Measurements from ENCODE around the gene ITGB8. TPM values are rescaled to one million over a fixed set of nuclear protein-coding genes. Genes with fewer than 3 reads are reported as not detected.

Gene ITGB8
- total RNA-seq, 1 experiment from 2014 or later = 1.5 TPM

DNA sequence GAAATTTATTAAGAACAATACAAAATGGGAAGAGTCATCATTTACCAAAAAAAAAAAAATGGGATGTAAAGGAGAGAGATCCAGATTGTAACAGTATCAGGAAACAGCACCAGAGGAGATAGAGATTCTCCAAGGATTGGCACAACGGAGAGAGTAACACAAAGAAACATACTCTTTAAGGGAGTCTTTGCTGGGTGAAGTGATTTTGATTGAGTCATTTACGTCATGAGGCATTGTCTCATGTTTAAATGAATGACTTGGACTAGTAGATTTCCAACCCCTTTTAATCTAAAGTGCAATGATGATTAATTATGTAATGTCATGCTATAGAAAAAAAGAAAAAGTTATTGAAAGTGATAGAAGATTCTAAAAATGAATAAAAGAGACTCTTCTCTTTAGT lies 68.8 kb downstream of the ITGB8 start:
- no peaks in the 10 kb centered on the region for H3K36me3 ChIP-seq (replicated peaks; ENCODE audit: control insufficient read depth, insufficient read depth, low read length)

DNA sequence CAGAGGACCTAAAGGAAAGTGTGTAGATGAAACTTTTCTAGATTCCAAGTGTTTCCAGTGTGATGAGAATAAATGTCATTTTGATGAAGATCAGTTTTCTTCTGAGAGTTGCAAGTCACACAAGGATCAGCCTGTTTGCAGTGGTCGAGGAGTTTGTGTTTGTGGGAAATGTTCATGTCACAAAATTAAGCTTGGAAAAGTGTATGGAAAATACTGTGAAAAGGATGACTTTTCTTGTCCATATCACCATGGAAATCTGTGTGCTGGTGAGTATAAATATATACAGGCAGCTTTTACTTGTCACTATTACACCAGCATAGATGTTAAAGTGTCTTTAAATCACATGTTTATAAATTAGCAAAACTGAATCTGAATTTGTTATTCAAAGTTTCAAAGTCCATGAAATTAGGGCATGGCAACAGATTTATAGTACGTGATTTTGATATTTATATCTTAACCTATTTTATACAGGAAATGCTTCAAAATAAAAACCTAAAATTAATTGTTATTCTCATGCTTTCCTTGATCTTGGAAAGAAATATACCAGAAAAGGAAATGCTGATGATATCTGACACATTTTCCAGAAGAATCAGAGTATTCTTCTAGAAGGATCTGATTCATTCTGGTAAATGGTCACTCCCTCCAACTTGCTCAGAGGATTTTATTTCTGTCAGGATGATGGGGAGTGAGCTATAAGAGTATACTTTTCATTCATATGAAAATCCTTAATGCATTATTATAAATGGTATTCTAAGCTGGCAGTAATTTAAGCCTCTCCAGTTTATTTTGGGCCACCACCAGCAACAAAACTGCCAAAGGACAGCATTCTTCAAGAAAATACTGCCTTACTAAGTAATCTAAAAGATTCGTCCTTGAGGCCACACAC lies 71.4 kb downstream of the ITGB8 start:
- no peaks in the 10 kb centered on the region for H3K36me3 ChIP-seq (replicated peaks; ENCODE audit: control insufficient read depth, insufficient read depth, low read length)
- H3K27me3 ChIP-seq (ENCODE audit: control insufficient read depth, insufficient read depth, low read length) = no peaks in the 10 kb centered on the region
- H3K4me3 ChIP-seq (ENCODE audit: insufficient read depth, low read depth, low read length) = no peak overlapping the region
- no peak for DNase-seq

More for the DNA sequence above, 68.8 kb downstream of the ITGB8 start:
- DNase-seq = no peak
- Histone ChIP-seq H3K4me3 (ENCODE audit: insufficient read depth, low read depth, low read length) (no peak overlapping the region), H3K27me3 (ENCODE audit: control insufficient read depth, insufficient read depth, low read length) (no peaks in the 10 kb centered on the region)

DNA sequence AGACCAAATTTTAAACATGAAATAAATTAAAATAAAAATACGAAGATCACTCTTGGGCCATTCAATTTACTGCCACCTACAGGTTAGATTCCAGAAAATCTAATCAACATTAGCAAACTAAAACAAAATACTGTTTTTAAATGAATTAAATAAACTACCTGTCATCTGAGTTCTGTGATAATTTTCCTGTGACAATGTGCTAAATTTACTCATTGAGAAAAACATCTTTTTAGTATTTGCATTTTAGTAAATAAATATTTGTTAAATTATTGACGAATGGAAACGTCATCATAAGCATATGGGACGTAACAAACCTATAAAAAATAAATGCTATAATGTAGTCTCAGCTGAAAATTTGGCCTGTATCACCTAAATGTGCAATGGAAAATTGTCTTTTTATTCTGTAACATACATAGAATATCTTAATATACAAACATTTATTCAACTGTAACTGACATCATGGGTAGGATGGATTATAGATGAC lies 72.1 kb downstream of the ITGB8 start:
- Histone ChIP-seq H3K4me3 (ENCODE audit: insufficient read depth, low read depth, low read length) (no peak overlapping the region), H3K27me3 (ENCODE audit: control insufficient read depth, insufficient read depth, low read length) (no peaks in the 10 kb centered on the region), H3K36me3 (replicated peaks; ENCODE audit: control insufficient read depth, insufficient read depth, low read length) (no peaks in the 10 kb centered on the region)
- DNase-seq = no peak

DNA sequence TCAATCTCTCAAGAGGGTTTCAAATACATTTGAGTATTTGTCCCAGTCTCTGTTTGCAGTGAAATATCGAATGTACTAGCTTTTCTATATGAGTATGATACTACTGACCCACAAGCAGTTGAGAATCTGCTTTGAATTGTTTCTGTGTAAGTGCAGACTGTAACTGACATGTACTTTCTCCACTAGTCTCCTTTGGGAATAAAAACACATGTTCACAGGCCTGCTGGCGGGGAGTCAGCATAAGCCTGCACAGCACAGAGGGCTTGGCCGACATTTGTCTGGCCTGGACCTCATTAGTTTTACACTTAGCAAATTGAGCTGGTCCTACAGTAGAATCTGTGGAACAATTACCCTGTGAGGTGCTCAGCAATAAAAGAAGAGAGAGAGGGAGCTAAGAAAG lies 72.6 kb downstream of the ITGB8 start:
- Histone ChIP-seq H3K4me3 (ENCODE audit: insufficient read depth, low read depth, low read length) (no peak overlapping the region), H3K36me3 (replicated peaks; ENCODE audit: control insufficient read depth, insufficient read depth, low read length) (no peaks in the 10 kb centered on the region), H3K27me3 (ENCODE audit: control insufficient read depth, insufficient read depth, low read length) (no peaks in the 10 kb centered on the region)
- DNase-seq = no peak

DNA sequence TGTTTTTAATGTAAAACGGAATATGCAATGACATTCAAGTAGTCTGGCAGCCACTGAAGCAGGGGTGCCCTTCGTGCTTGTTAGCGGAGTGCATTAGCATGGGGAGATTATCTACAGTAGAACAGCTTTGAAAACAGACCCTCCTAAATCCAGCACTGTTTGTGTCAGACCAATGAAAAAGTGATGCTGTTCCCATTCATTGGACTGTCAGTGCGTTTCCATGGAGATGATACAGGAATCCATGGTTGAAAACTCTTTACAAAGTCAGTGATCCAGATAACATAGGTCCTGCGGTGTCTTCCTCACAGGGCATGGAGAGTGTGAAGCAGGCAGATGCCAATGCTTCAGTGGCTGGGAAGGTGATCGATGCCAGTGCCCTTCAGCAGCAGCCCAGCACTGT lies 73.6 kb downstream of the ITGB8 start:
- DNase-seq = no peak
- Histone ChIP-seq H3K4me3 (ENCODE audit: insufficient read depth, low read depth, low read length) (no peak overlapping the region), H3K36me3 (replicated peaks; ENCODE audit: control insufficient read depth, insufficient read depth, low read length) (no peaks in the 10 kb centered on the region), H3K27me3 (ENCODE audit: control insufficient read depth, insufficient read depth, low read length) (no peaks in the 10 kb centered on the region)

DNA sequence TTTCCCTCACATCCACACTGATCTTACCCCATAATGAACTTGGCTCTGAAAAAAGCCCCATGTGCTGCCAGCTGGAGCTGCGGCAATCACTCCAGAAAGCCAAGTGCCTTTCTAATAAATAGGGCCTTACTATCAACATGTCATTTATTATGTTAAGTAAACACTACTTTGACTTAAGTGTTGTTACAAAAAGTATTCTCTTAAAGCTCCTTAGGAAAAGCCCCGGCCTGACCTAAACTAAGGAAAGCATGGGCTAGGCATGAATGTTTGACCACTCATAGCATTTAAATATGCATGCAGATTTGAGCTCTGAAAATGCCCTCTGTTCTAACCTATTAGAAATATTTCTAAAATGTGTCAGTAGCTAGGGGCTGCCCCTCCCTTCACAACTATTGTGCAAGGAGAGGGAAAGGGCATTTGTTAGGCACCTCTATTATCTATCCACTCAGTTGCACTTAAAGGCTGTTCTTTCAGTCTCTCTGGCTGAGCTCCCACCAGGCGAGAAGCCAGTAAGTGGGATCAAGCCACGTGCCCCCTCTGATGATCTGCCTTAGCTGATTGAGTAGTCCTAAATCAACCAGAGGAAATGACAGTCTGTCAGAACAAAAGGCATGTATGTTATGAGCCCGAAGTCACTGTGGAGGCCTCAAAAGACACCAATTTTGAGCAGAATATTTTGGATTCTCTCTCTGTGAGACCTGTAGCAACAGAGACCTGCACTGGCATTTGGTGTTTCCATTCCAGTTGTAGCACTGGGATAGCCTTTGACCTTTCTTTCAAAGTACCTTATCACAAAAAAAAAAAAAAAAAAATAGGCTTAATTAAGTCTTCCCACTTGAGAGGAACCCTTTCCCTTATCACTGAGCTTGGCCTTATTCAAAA lies 77.1 kb downstream of the ITGB8 start:
- no peak overlapping the region for H3K4me3 ChIP-seq (ENCODE audit: insufficient read depth, low read depth, low read length)
- no peak for DNase-seq
- H3K27me3 ChIP-seq (ENCODE audit: control insufficient read depth, insufficient read depth, low read length) = no peaks in the 10 kb centered on the region
- H3K36me3 ChIP-seq (replicated peaks; ENCODE audit: control insufficient read depth, insufficient read depth, low read length) = no peaks in the 10 kb centered on the region

DNA sequence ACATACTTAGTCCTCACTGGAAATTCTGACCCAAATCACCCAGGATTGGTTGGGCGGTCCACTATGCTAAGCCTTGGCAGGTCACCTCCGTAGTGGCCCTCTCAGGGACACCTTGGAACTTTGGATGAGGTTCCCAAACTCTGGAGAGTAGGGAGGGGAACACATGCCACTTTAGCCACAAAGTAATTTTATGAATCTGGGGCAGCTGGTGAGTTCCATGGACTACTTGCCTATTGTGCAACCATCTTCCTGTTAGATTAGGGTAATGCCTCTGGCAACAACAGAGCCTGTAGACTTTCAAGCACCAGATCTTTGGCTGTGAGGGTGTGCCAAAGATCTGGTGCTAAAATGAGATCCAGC lies 77.7 kb downstream of the ITGB8 start:
- H3K4me3 ChIP-seq (ENCODE audit: insufficient read depth, low read depth, low read length) = no peak overlapping the region
- DNase-seq = no peak
- no peaks in the 10 kb centered on the region for H3K27me3 ChIP-seq (ENCODE audit: control insufficient read depth, insufficient read depth, low read length)
- H3K36me3 ChIP-seq (replicated peaks; ENCODE audit: control insufficient read depth, insufficient read depth, low read length) = no peaks in the 10 kb centered on the region

DNA sequence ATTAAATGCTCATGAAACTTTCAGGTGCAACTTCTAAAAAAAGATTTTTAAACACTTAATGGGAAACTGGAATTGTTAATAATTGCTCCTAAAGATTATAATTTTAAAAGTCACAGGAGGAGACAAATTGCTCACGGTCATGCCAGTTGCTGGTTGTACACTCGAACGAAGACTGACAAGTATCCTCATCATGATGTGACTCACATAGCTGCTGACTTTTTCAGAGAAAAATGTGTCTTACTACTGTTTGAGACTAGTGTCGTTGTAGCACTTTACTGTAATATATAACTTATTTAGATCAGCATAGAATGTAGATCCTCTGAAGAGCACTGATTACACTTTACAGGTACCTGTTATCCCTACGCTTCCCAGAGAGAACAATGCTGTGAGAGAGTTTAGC lies 79.3 kb downstream of the ITGB8 start:
- no peaks in the 10 kb centered on the region for H3K27me3 ChIP-seq (ENCODE audit: control insufficient read depth, insufficient read depth, low read length)
- H3K4me3 ChIP-seq (ENCODE audit: insufficient read depth, low read depth, low read length) = no peak overlapping the region
- H3K36me3 ChIP-seq (replicated peaks; ENCODE audit: control insufficient read depth, insufficient read depth, low read length) = no peaks in the 10 kb centered on the region
- no peak for DNase-seq

DNA sequence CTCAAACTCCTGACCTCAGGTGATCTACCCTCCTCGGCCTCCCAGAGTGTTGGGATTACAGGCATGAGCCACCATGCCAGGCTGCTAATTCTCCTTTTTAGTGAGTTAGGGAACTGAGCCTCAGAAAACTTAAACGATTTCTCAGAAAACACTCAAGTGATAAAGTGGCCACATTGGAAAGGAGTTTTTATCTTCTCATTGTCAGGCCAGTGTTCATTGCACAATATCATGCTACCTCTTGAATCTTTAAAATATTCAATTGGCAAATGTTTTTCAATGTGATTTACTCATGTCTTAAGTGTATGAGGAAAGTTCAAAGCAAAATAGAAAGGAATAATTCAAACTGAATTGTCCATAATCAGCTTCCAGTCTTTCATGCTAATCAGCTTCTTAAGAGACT lies 80.7 kb downstream of the ITGB8 start:
- no peak for DNase-seq
- Histone ChIP-seq H3K27me3 (ENCODE audit: control insufficient read depth, insufficient read depth, low read length) (no peaks in the 10 kb centered on the region), H3K4me3 (ENCODE audit: insufficient read depth, low read depth, low read length) (no peak overlapping the region), H3K36me3 (replicated peaks; ENCODE audit: control insufficient read depth, insufficient read depth, low read length) (no peaks in the 10 kb centered on the region)

DNA sequence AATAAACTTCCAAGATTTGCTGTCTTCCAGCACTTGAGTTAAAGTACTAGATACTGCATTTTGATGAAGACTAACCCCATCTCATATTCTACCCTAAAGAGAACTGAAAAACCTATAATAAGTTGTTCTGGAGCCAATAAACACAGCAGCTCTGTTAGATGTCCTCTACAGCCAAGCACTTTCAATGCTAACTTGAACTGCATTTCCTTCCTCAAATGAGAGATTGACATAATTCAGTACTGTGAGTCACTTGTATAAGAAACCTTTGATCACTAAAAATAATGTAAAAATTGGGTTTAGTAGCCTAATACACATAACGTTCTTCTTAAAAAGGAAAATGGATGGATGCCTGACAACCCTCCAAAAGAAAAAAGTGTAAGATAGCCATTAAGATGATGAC lies 81.3 kb downstream of the ITGB8 start:
- Histone ChIP-seq H3K4me3 (ENCODE audit: insufficient read depth, low read depth, low read length) (no peak overlapping the region), H3K27me3 (ENCODE audit: control insufficient read depth, insufficient read depth, low read length) (no peaks in the 10 kb centered on the region), H3K36me3 (replicated peaks; ENCODE audit: control insufficient read depth, insufficient read depth, low read length) (no peaks in the 10 kb centered on the region)
- DNase-seq = no peak

DNA sequence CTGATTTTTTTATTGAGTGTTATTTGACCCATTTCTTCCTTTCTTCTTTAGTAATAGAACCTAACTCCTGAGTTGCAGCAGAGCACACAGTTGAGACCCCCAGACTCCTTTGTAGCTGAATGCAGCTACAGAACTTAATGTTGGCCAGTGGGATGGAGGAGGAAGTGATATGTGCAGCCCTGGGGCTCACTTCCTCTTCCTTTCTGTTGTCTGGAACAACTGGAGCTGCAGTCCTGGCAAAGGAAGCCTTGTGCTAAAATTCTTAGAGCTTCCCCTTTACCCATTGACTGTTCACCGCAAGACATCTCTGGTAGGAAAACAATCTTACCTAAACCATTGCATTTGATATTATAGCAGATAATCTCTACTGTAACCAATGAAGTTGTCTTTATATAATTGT lies 86.6 kb downstream of the ITGB8 start:
- DNase-seq = no peak
- Histone ChIP-seq H3K36me3 (replicated peaks; ENCODE audit: control insufficient read depth, insufficient read depth, low read length) (no peaks in the 10 kb centered on the region), H3K4me3 (ENCODE audit: insufficient read depth, low read depth, low read length) (no peak overlapping the region), H3K27me3 (ENCODE audit: control insufficient read depth, insufficient read depth, low read length) (no peaks in the 10 kb centered on the region)

DNA sequence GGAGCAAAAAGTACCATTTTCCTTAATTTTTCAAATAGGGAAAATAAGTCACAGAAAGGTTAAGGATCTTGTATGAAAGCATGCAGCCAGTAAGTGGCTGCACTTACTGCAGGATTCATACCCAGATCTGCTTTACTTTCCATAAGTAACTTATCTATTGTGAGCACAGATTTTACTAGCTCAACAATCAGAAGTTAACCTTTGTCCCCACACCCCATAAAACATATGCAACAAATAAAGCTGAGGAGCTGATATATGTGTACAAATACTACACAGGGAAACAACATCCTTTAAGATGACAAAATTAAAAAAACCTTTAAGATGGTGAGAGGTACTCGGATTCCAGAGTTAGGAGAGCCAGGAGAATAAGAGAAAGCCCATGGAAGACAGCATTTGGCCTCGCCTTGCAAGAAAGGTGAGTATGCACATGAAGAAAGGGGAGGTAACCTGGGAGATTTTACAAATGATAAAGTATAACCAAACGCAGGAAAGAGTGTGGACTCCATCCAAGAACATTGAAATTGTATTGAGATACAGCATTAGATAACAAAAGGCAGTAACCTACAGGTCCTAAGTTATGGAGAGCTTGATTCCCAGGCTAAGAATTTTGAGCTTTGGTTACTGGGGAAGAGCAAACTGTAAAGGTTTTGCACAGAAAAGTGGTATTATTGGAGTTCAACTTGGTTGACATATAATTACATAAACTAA lies 87.1 kb downstream of the ITGB8 start:
- DNase-seq = no peak
- Histone ChIP-seq H3K27me3 (ENCODE audit: control insufficient read depth, insufficient read depth, low read length) (no peaks in the 10 kb centered on the region), H3K4me3 (ENCODE audit: insufficient read depth, low read depth, low read length) (no peak overlapping the region), H3K36me3 (replicated peaks; ENCODE audit: control insufficient read depth, insufficient read depth, low read length) (no peaks in the 10 kb centered on the region)

DNA sequence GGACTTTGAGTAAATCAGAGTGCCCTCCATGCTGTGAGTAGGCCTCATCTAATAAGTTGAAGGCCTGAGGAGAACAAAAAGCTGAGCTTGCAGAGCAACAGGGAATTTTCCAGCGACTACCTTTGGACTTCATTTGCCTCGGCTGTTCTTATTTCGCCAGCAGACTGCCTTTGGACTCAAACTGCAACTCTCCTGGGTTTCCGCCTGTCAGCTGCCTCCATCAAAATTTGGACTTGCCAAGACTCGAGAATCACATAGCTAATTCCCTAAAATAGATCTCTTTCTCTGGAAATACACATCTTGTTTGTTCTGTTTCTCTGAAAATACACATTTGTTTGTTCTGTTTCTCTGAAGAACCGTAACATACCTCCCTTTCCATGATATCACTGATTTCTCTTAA lies 93.8 kb downstream of the ITGB8 start:
- Histone ChIP-seq H3K4me3 (ENCODE audit: insufficient read depth, low read depth, low read length) (no peak overlapping the region), H3K27me3 (ENCODE audit: control insufficient read depth, insufficient read depth, low read length) (no peaks in the 10 kb centered on the region), H3K36me3 (replicated peaks; ENCODE audit: control insufficient read depth, insufficient read depth, low read length) (no peaks in the 10 kb centered on the region)
- no peak for DNase-seq

DNA sequence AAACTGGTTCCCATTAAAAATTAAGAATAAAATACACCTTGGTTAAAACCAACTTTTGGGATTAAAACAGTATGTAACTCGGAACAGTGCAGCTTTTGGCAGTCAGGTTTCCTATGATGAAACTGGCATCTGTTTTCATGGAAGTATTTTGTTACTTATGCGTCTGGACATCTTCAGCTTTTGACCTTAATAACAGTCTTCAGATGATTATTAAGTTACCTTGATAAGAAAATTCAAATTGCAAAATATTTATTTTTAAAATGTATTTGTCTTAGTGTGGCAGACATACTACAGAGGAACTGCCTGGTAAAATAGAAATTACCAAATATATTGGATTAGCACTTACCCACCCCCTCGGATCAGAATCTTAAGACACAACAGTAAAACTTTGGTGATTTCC lies 100.0 kb downstream of the ITGB8 start:
- H3K27me3 ChIP-seq (ENCODE audit: control insufficient read depth, insufficient read depth, low read length) = no peaks in the 10 kb centered on the region
- DNase-seq = no peak
- H3K4me3 ChIP-seq (ENCODE audit: insufficient read depth, low read depth, low read length) = no peak overlapping the region
- H3K36me3 ChIP-seq (replicated peaks; ENCODE audit: control insufficient read depth, insufficient read depth, low read length) = no peaks in the 10 kb centered on the region

Data from H7 (cell line).